Measurements from ENCODE around the gene HLA-C.
A peak's percentile ranks its signal among the peaks of the same experiment; 100 is the strongest.
"Not testable (repeated sequence)": the region's sequence is repeated elsewhere in the genome, so short reads cannot be mapped to it uniquely, and the experiment has no call there.

HLA-C gene

GRCh38 chr6:31249184-31249583 lies 22.7 kb downstream of the HLA-C start:
- Histone ChIP-seq H3K36me3 (ENCODE audit: control insufficient read depth, insufficient read depth, low read length) (no peaks in the 10 kb centered on the region), H3K9me3 (ENCODE audit: control insufficient read depth, insufficient read depth, low read length) (no peaks in the 10 kb centered on the region), H3K27me3 (ENCODE audit: control insufficient read depth, insufficient read depth, low read length) (no peaks in the 10 kb centered on the region), H3K4me1 (ENCODE audit: control insufficient read depth, insufficient read depth, low read length) (peaks cover 13% of the 10 kb centered on the region), H3K27ac (ENCODE audit: low read depth, low read length) (no peak overlapping the region), H3K4me3 (ENCODE audit: low read depth, low read length) (no peak overlapping the region), H3K9ac (ENCODE audit: low read depth, low read length) (no peak overlapping the region)

- no peaks in the 10 kb centered on the region for H3K36me3 ChIP-seq (ENCODE audit: control insufficient read depth, insufficient read depth, low read length)
Measured at GRCh38 chr6:31247813-31248212, 24.1 kb downstream of the HLA-C start.

DNA sequence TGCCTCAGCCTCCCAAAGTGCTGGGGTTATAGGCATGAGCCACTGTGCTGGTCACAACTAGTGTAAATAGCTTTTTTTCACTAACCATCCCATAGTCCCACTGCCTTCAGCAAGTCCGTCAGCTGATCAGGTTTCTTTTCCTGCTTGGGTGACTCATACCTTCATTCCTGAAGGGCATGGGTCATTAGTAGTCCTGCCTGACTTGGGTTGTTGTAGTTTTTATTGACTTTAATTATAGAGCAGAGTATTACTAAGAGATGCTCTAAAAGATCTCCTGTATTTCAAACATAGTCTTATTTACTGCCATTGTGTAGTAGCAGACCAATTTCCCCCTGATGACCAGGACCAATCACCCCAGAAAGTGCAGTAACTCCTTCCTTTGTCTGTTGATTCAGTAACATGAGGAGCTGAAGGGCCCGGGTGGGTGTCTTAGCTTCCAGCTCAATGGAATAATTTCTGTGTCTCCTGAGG lies 25.8 kb downstream of the HLA-C start:
- Histone ChIP-seq H3K4me3 (ENCODE audit: low read depth, low read length) (no peak overlapping the region; the same call in 1 of the 2 replicates), H3K27ac (ENCODE audit: low read depth, low read length) (peak overlapping the region; percentile 86)

More at GRCh38 chr6:31247813-31248212, 24.1 kb downstream of the HLA-C start:
- H3K27ac ChIP-seq (ENCODE audit: low read depth, low read length): no peak overlapping the region
- H3K27me3 ChIP-seq (ENCODE audit: control insufficient read depth, insufficient read depth, low read length): no peaks in the 10 kb centered on the region
- no peak overlapping the region for H3K9ac ChIP-seq (ENCODE audit: low read depth, low read length)
- peaks cover 13% of the 10 kb centered on the region for H3K4me1 ChIP-seq (ENCODE audit: control insufficient read depth, insufficient read depth, low read length)
- no peak overlapping the region for H3K4me3 ChIP-seq (ENCODE audit: low read depth, low read length)
- no peaks in the 10 kb centered on the region for H3K9me3 ChIP-seq (ENCODE audit: control insufficient read depth, insufficient read depth, low read length)

DNA sequence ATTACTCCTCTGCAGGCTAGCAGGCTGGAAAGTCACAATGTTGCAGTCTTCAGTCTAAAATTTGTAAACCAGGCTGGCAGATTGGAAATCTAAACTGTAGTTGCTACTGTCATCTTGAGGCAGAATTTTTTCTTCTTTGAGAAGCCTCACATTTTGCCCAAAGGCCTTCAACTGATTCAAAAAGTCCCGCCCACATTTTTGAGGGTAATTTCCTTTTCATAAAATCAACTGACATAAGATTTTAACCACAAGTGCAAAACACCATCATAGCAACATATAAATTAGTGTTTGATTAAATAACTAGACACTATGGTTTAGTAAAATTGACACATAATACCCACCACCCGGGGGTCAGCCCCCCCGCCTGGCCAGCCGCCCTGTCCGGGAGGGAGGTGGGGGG lies 28.4 kb downstream of the HLA-C start:
- H3K9ac ChIP-seq (ENCODE audit: low read depth, low read length): no peak overlapping the region
- no peaks in the 10 kb centered on the region for H3K9me3 ChIP-seq (ENCODE audit: control insufficient read depth, insufficient read depth, low read length)
- no peaks in the 10 kb centered on the region for H3K27me3 ChIP-seq (ENCODE audit: control insufficient read depth, insufficient read depth, low read length)
- no peak overlapping the region for H3K27ac ChIP-seq (ENCODE audit: low read depth, low read length)
- no peaks in the 10 kb centered on the region for H3K36me3 ChIP-seq (ENCODE audit: control insufficient read depth, insufficient read depth, low read length)
- H3K4me3 ChIP-seq (ENCODE audit: low read depth, low read length): no peak overlapping the region
- H3K4me1 ChIP-seq (ENCODE audit: control insufficient read depth, insufficient read depth, low read length): peaks cover 13% of the 10 kb centered on the region

More for the DNA sequence above, 25.8 kb downstream of the HLA-C start:
- Histone ChIP-seq H3K9ac (ENCODE audit: low read depth, low read length) (no peak overlapping the region), H3K9me3 (ENCODE audit: control insufficient read depth, insufficient read depth, low read length) (no peaks in the 10 kb centered on the region), H3K36me3 (ENCODE audit: control insufficient read depth, insufficient read depth, low read length) (no peaks in the 10 kb centered on the region), H3K4me1 (ENCODE audit: control insufficient read depth, insufficient read depth, low read length) (peaks cover 13% of the 10 kb centered on the region), H3K27me3 (ENCODE audit: control insufficient read depth, insufficient read depth, low read length) (no peaks in the 10 kb centered on the region)

GRCh38 chr6:31239854-31240253 lies 32.0 kb downstream of the HLA-C start:
- no peaks in the 10 kb centered on the region for H3K36me3 ChIP-seq (ENCODE audit: control insufficient read depth, insufficient read depth, low read length)
- H3K27me3 ChIP-seq (ENCODE audit: control insufficient read depth, insufficient read depth, low read length): no peaks in the 10 kb centered on the region
- H3K9ac ChIP-seq (ENCODE audit: low read depth, low read length): no peak overlapping the region
- no peak overlapping the region for H3K4me3 ChIP-seq (ENCODE audit: low read depth, low read length)
- H3K4me1 ChIP-seq (ENCODE audit: control insufficient read depth, insufficient read depth, low read length): no peaks in the 10 kb centered on the region
- H3K9me3 ChIP-seq (ENCODE audit: control insufficient read depth, insufficient read depth, low read length): no peaks in the 10 kb centered on the region
- no peak overlapping the region for H3K27ac ChIP-seq (ENCODE audit: low read depth, low read length)

GRCh38 chr6:31234101-31234500 lies 37.8 kb downstream of the HLA-C start:
- H3K9me3 ChIP-seq (ENCODE audit: control insufficient read depth, insufficient read depth, low read length); H3K27me3 ChIP-seq (ENCODE audit: control insufficient read depth, insufficient read depth, low read length); H3K9ac ChIP-seq (ENCODE audit: low read depth, low read length); H3K27ac ChIP-seq (ENCODE audit: low read depth, low read length); H3K4me3 ChIP-seq (ENCODE audit: low read depth, low read length); H3K36me3 ChIP-seq (ENCODE audit: control insufficient read depth, insufficient read depth, low read length); H3K4me1 ChIP-seq (ENCODE audit: control insufficient read depth, insufficient read depth, low read length): not testable (repeated sequence)

DNA sequence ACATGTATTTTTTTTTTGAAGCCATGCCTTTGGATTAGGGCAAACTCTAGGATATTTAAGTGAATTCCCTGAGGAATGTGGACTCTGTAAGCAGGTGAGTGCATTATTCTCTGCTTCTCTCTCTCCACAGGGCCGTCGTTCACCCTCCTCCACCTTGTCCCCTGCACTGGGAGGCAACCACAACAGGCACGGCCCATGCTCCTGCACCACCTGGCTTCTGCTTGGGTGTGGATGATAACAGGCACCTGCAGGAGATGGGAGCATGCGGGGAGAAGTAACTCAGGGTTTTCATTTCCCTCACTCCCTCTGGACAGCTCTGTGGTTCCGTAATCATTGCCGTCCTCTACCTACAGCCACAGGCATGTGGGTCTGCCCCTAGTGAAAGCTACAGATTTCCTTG lies 43.4 kb downstream of the HLA-C start:
- H3K4me3 ChIP-seq (ENCODE audit: low read depth, low read length): no peak overlapping the region
- H3K9ac ChIP-seq (ENCODE audit: low read depth, low read length): no peak overlapping the region
- H3K27ac ChIP-seq (ENCODE audit: low read depth, low read length): no peak overlapping the region
- H3K4me1 ChIP-seq (ENCODE audit: control insufficient read depth, insufficient read depth, low read length): no peaks in the 10 kb centered on the region
- H3K27me3 ChIP-seq (ENCODE audit: control insufficient read depth, insufficient read depth, low read length): no peaks in the 10 kb centered on the region
- no peaks in the 10 kb centered on the region for H3K36me3 ChIP-seq (ENCODE audit: control insufficient read depth, insufficient read depth, low read length)
- no peaks in the 10 kb centered on the region for H3K9me3 ChIP-seq (ENCODE audit: control insufficient read depth, insufficient read depth, low read length)

DNA sequence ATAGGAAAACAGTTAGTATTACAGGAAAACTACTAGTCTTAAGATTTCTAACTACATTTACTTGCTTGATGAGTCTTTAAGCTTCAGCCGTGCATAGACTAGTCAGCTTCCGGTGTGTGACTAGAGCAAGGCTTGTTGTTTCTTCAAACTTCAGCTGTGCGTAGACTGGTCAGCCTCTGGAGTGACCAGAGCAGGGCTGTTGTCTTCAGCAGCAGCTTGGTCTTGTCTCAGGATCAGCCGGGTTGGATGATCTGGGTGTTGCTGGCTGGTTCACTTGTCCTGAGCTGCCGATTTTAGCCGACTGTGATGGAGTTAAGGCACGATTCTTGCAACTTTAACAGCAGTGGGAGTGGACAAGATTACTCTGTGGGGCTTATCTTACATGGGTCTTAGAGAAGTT lies 44.7 kb downstream of the HLA-C start:
- Histone ChIP-seq H3K9ac (ENCODE audit: low read depth, low read length) (no peak overlapping the region), H3K27ac (ENCODE audit: low read depth, low read length) (no peak overlapping the region), H3K4me3 (ENCODE audit: low read depth, low read length) (no peak overlapping the region), H3K36me3 (ENCODE audit: control insufficient read depth, insufficient read depth, low read length) (no peaks in the 10 kb centered on the region), H3K9me3 (ENCODE audit: control insufficient read depth, insufficient read depth, low read length) (no peaks in the 10 kb centered on the region), H3K27me3 (ENCODE audit: control insufficient read depth, insufficient read depth, low read length) (no peaks in the 10 kb centered on the region), H3K4me1 (ENCODE audit: control insufficient read depth, insufficient read depth, low read length) (no peaks in the 10 kb centered on the region)

DNA sequence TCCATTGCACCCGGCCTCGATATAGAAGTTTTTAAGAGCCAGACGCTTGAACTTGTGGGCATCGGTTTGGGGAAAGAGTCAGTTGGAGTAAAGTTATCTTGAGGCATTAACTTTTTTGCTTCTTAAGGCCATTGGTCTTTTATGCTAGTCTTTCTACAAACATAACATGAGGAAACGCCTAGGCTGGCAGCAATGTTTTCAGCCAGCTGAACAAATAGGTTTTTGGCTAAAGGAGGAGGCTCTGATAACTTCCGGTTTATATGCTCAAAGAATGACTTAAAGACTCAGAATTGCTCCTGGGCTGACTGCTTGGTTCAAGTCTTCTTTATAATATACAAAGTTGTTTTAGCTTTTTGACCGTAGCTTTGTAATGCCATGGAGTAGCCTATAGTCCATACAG lies 46.2 kb downstream of the HLA-C start:
- no peaks in the 10 kb centered on the region for H3K9me3 ChIP-seq (ENCODE audit: control insufficient read depth, insufficient read depth, low read length)
- no peaks in the 10 kb centered on the region for H3K4me1 ChIP-seq (ENCODE audit: control insufficient read depth, insufficient read depth, low read length)
- no peak overlapping the region for H3K9ac ChIP-seq (ENCODE audit: low read depth, low read length)
- no peaks in the 10 kb centered on the region for H3K36me3 ChIP-seq (ENCODE audit: control insufficient read depth, insufficient read depth, low read length)
- H3K4me3 ChIP-seq (ENCODE audit: low read depth, low read length): no peak overlapping the region
- H3K27me3 ChIP-seq (ENCODE audit: control insufficient read depth, insufficient read depth, low read length): no peaks in the 10 kb centered on the region
- H3K27ac ChIP-seq (ENCODE audit: low read depth, low read length): no peak overlapping the region

- Histone ChIP-seq H3K9ac (ENCODE audit: low read depth, low read length) (no peak overlapping the region), H3K4me3 (ENCODE audit: low read depth, low read length) (no peak overlapping the region), H3K4me1 (ENCODE audit: control insufficient read depth, insufficient read depth, low read length) (peaks cover 1% of the 10 kb centered on the region; the same call in 1 of the 2 replicates)
Measured at GRCh38 chr6:31222496-31222895, 49.4 kb downstream of the HLA-C start.

More at GRCh38 chr6:31222496-31222895, 49.4 kb downstream of the HLA-C start:
- Histone ChIP-seq H3K27ac (ENCODE audit: low read depth, low read length) (no peak overlapping the region), H3K36me3 (ENCODE audit: control insufficient read depth, insufficient read depth, low read length) (no peaks in the 10 kb centered on the region), H3K9me3 (ENCODE audit: control insufficient read depth, insufficient read depth, low read length) (no peaks in the 10 kb centered on the region), H3K27me3 (ENCODE audit: control insufficient read depth, insufficient read depth, low read length) (no peaks in the 10 kb centered on the region)
